WERI-Rb-1 (cell line): ENCODE results near the gene GNAS.

Source experiments
- DNase-seq: peaks from one replicate; pipeline ENCODE4 v3.0.0-alpha.2; 2020
- H3K27ac ChIP-seq: fragments of 250-450 bp; sonication (Bioruptor Pico); 2 replicates; pipeline ENCODE4 v1.5.1; 2020; ENCODE audit warnings: mild to moderate bottlenecking, moderate library complexity
- H3K27me3 ChIP-seq: fragments of 250-450 bp; sonication (Bioruptor Pico); 2 replicates; pipeline ENCODE4 v1.5.1; 2021; ENCODE audit warnings: mild to moderate bottlenecking, low read depth, moderate library complexity; ENCODE audit not compliant: insufficient read depth, severe bottlenecking
- H3K36me3 ChIP-seq: fragments of 250-450 bp; sonication (Bioruptor Pico); 2 replicates; pipeline ENCODE4 v1.5.1; 2020; ENCODE audit warnings: mild to moderate bottlenecking, moderate library complexity
- H3K4me3 ChIP-seq: 2 replicates; pipeline ENCODE4 v1.5.1; 2011; ENCODE audit warnings: low read depth, mild to moderate bottlenecking, control low read depth, low read length
- H3K9me3 ChIP-seq: fragments of 250-450 bp; sonication (Bioruptor Pico); 2 replicates; pipeline ENCODE4 v1.5.1; 2021; ENCODE audit warnings: mild to moderate bottlenecking, moderate library complexity; ENCODE audit not compliant: severe bottlenecking
- TF ChIP-seq, protein P1 (sequence below): IDR thresholded peaks from 2 replicates; pipeline ENCODE4 v1.5.1; 2011; ENCODE audit warnings: low read depth, mild to moderate bottlenecking, control low read depth, inconsistent platforms, low read length

Gene GNAS

DNA sequence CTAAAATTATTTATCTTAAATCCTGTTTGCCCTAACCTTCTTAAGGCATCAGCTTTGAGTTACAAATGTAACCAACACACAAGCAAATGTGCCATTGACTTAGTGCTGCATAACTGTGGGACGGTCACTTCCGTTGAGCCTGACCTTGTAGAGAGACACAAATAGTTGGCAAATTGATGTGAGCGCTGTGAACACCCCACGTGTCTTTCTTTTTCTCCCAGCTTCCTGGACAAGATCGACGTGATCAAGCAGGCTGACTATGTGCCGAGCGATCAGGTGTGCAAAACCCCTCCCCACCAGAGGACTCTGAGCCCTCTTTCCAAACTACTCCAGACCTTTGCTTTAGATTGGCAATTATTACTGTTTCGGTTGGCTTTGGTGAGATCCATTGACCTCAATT lies 56.4 kb downstream of the GNAS start:
- DNase-seq: no peak
- Histone ChIP-seq H3K36me3 (peaks cover 78% of the 10 kb centered on the region), H3K27me3 (no peaks in the 10 kb centered on the region), H3K4me3 (no peak overlapping the region), H3K9me3 (no peaks in the 10 kb centered on the region), H3K27ac (no peak overlapping the region)
- TF ChIP-seq, protein P1, sequence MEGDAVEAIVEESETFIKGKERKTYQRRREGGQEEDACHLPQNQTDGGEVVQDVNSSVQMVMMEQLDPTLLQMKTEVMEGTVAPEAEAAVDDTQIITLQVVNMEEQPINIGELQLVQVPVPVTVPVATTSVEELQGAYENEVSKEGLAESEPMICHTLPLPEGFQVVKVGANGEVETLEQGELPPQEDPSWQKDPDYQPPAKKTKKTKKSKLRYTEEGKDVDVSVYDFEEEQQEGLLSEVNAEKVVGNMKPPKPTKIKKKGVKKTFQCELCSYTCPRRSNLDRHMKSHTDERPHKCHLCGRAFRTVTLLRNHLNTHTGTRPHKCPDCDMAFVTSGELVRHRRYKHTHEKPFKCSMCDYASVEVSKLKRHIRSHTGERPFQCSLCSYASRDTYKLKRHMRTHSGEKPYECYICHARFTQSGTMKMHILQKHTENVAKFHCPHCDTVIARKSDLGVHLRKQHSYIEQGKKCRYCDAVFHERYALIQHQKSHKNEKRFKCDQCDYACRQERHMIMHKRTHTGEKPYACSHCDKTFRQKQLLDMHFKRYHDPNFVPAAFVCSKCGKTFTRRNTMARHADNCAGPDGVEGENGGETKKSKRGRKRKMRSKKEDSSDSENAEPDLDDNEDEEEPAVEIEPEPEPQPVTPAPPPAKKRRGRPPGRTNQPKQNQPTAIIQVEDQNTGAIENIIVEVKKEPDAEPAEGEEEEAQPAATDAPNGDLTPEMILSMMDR: no peak

DNA sequence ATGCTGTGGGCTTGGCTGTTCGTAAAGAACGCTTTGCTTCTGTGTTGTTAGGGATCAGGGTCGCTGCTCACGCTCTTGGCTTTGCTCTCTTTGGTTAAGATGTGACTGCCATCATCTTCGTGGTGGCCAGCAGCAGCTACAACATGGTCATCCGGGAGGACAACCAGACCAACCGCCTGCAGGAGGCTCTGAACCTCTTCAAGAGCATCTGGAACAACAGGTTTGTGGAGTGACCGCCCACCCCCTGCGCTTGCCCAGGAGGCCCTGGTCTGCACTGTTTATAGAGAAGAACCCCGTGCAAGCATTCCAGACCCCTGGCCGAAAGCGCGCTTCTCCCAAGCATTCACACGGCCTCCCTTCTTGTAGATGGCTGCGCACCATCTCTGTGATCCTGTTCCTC lies 57.1 kb downstream of the GNAS start:
- peaks cover 71% of the 10 kb centered on the region for H3K36me3 ChIP-seq
- H3K27ac ChIP-seq: no peak overlapping the region
- no peaks in the 10 kb centered on the region for H3K27me3 ChIP-seq
- no peak overlapping the region for H3K4me3 ChIP-seq
- DNase-seq: no peak
- no peaks in the 10 kb centered on the region for H3K9me3 ChIP-seq
- TF ChIP-seq, protein P1: no peak

DNA sequence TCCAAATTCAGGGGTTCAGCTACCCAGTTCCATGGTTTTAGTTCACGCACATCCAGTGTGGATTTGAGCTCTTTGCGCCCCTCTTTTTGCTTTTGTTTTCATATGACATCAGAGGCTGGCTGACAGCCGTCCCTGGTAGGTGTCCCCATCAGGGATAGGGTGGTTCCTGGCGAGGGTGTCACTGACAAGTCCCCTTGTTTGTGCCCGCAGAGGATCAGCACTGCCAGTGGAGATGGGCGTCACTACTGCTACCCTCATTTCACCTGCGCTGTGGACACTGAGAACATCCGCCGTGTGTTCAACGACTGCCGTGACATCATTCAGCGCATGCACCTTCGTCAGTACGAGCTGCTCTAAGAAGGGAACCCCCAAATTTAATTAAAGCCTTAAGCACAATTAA lies 58.0 kb downstream of the GNAS start:
- Histone ChIP-seq H3K36me3 (peaks cover 62% of the 10 kb centered on the region), H3K4me3 (no peak overlapping the region), H3K27me3 (no peaks in the 10 kb centered on the region), H3K9me3 (no peaks in the 10 kb centered on the region), H3K27ac (no peak overlapping the region)
- TF ChIP-seq, protein P1: no peak
- DNase-seq: no peak

DNA sequence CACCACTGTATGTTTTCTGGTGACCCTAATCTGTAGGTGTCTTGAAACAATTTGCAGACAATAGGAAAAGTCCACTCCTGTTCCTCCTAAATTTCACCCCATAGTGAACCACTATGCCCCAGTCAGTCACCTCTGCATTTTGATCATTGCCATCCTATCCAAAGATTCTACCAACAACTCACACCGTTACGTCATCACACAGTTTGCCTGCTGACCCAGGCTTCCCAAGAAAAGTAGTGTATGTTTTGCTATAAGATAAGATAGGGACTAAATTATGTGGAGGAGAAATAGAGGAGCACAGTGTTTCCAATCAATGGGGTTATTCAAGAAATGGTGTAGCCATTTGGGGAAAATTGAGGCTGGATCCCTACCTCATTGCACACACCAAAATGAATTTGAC lies 58.8 kb downstream of the GNAS start:
- no peak for DNase-seq
- Histone ChIP-seq H3K27me3 (no peaks in the 10 kb centered on the region), H3K9me3 (no peaks in the 10 kb centered on the region), H3K4me3 (no peak overlapping the region), H3K27ac (no peak overlapping the region), H3K36me3 (peaks cover 54% of the 10 kb centered on the region)
- TF ChIP-seq, protein P1: no peak

DNA sequence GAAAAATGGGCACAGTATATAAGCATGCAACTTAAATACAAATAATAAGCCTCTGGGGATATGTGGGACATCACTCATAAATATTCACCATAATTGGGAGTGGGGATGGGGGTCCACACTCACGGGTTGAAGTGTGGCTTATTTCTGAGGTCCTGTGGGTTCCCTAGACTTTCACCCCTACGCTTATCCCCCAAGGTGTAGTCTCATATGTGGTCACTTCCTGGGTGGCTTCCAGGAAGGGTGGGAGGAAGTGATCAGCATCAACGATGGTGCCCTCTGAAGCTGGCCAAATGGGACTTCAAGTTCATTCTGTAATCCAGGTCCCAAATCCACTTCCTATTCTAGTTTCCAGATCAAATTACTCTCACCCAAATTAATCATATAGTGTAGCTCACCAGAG lies 59.5 kb downstream of the GNAS start:
- H3K27me3 ChIP-seq: no peaks in the 10 kb centered on the region
- peaks cover 47% of the 10 kb centered on the region for H3K36me3 ChIP-seq
- H3K27ac ChIP-seq: no peak overlapping the region
- DNase-seq: no peak
- TF ChIP-seq, protein P1: no peak
- no peaks in the 10 kb centered on the region for H3K9me3 ChIP-seq
- H3K4me3 ChIP-seq: no peak overlapping the region

DNA sequence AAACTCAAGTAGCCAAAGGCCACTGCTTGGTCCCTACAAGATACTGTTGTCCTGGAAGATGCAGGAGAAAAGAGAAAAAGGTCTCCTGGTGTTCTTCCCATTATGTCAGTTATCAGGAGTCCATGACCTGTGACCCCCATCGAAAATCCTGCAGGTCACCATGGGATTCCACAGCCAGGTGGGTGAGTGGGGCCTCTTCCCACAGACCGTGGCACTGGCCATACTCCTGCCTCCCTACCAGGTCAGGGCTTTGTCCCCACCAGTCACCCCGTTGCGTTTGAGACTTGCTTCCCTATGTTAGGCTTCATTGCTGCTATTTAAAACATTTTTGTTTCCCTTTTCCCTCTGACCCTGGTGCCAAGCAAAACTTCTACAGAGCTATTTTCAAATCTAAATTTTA lies 60.6 kb downstream of the GNAS start:
- Histone ChIP-seq H3K4me3 (no peak overlapping the region), H3K27ac (no peak overlapping the region), H3K27me3 (no peaks in the 10 kb centered on the region), H3K36me3 (peaks cover 38% of the 10 kb centered on the region), H3K9me3 (no peaks in the 10 kb centered on the region)
- no peak for DNase-seq
- TF ChIP-seq, protein P1: no peak
